EH (cell line): ENCODE data around the gene PROS1.
"Not testable (repeated sequence)": the region's sequence is repeated elsewhere in the genome, so short reads cannot be mapped to it uniquely, and the experiment has no call there.

Source experiments
- DNase-seq: peaks from one replicate; pipeline ENCODE4 v3.0.0-alpha.2; 2015; ENCODE audit warnings: low read depth

Gene PROS1

DNA sequence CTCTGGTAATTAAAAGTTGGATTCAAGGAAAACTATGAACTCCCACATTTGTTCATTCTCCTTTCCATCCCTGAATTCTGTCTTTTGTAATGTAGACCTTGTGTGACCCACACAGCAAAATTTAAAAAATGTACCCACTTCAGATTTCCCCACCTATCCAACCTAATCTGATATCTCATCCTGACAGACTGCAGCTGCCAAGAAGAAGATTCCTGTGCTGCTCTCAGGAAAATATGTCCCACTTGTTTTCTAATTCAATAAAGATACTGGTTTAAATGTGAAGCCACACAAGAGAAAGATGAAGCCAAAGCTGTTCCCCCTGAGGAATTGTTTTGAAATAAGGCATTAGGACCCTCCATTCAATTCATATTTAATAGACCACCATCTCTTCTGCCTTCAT lies 100.3 kb downstream of the PROS1 start:
- DNase-seq = not testable (repeated sequence)

- no peak for DNase-seq
Observed at GRCh38 chr3:93867425-93867824, 106.3 kb downstream of the PROS1 start.

DNA sequence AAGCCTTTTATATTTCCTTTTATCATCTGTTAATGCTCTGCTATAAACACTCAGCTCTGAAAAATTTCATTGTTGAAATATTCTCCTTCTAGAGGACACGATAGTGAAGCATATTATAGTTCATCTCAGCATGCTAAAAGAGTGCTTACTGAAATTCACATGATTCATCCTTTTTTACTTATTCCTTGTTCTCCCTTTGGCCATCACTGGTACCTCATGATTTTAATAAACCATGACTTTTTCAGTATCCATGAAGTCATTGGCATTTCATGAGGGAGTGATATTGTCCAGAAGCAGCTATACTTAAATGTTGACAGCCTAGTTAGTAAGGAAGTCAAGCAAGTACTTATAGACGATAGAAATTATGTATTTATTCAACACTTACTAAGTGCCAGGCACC lies 112.7 kb downstream of the PROS1 start:
- no peak for DNase-seq

DNA sequence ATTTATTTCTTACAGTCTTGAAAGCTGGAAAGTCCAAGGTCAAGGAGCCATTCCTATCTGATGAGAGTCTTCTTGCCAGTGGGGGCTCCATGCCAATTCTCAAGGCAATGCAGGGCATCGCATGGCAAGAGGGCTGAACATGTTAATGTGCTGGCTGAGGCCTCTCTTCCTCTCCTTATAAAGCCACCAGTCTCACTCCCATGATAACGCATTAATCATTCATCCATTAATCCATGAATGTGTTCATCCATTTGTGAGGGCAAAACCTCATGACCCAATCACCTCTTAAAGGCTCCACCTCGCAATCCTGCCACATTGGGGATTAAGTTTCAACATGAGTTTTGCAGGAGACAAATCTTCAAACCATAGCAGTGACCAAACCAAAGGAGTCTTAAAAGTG lies 118.3 kb downstream of the PROS1 start:
- DNase-seq = no peak

- not testable (repeated sequence) for DNase-seq
Observed at GRCh38 chr3:93852228-93852627, 121.5 kb downstream of the PROS1 start.

GRCh38 chr3:93843981-93844380 lies 129.7 kb downstream of the PROS1 start:
- DNase-seq = peak; percentile 87

- DNase-seq = not testable (repeated sequence)
Observed at GRCh38 chr3:93839193-93839592, 134.5 kb downstream of the PROS1 start.
